Prostate gland (tissue), 2 donors: Measurements from ENCODE around the gene FOLR2. TPM values are rescaled to one million over a fixed set of nuclear protein-coding genes. Genes with fewer than 3 reads are reported as not detected.

Experiments used
- DNase-seq: peaks from one replicate; pipeline ENCODE4 v3.0.0-alpha.2; 2019; ENCODE audit warnings: low spot score
- H3K27ac ChIP-seq, 2 donors: fragments of 200-600 bp; sonication (generic); 2 replicates each; pipeline ENCODE4 v1.5.1; 2017 to 2019
- H3K27me3 ChIP-seq: fragments of 200-600 bp; sonication (generic); replicated peaks from 2 replicates; pipeline ENCODE4 v1.5.1; 2019; ENCODE audit not compliant: insufficient read depth
- H3K36me3 ChIP-seq, 2 donors: fragments of 200-600 bp; sonication (generic); 1 replicate in 1 of 2; 2 replicates in 1 of 2; pipeline versions ENCODE4 v1.5.1 to v1.8.1; 2017 to 2019
- H3K4me1 ChIP-seq: fragments of 200-600 bp; sonication (generic); replicated peaks from 2 replicates; pipeline ENCODE4 v1.5.1; 2019
- H3K4me3 ChIP-seq, 2 donors: fragments of 200-600 bp; sonication (generic); 2 replicates each; pipeline ENCODE4 v1.5.1; 2017 to 2019
- H3K9me3 ChIP-seq: fragments of 200-600 bp; sonication (generic); 2 replicates; pipeline ENCODE4 v1.5.1; 2017
- CTCF ChIP-seq, 4 experiments: fragments of 200-600 bp in 2 of 4; fragments of 450-650 bp in 2 of 4; sonication (generic) in 2 of 4; IDR thresholded peaks; 1 replicate in 3 of 4; 2 replicates in 1 of 4; pipeline ENCODE4 v1.5.1; 2016 to 2019; ENCODE audit warnings: antibody characterized with exemption in 4 of 4, mild to moderate bottlenecking in 2 of 4, moderate library complexity in 2 of 4
- POLR2A ChIP-seq: fragments of 450-650 bp; IDR thresholded peaks from one replicate; pipeline ENCODE4 v1.6.1; 2016; ENCODE audit warnings: antibody characterized with exemption, mild to moderate bottlenecking
- POLR2AphosphoS5 ChIP-seq: sonication (generic); formaldehyde crosslinking; IDR thresholded peaks from one replicate; pipeline ENCODE4 v1.6.1; 2017; ENCODE audit warnings: antibody characterized with exemption
- WGBS: methylation state at CpG from one replicate; pipeline ENCODE4 v1.1.5; 2018; 5-methylcytosine and 5-hydroxymethylcytosine counted together
- intact Hi-C: fragments of 100-400 bp; cut with DNase I; formaldehyde crosslinking; loops from one replicate; pipeline ENCODE4 v1.14.2; 2022
- total RNA-seq, 2 donors: library from RNA; depleted of rRNA; stranded (reverse); fragments of >200 nt; gene quantifications; one replicate each; pipeline ENCODE4 v1.1.0, GENCODE V29; 2016

The FOLR2 gene
- total RNA-seq, 2 donors from 2014 or later: 0.87 to 23.9 TPM

- Histone ChIP-seq H3K4me1 (no peaks in the 10 kb centered on the region), H3K27ac (no peak overlapping the region), H3K36me3 (peaks cover 20 to 58% of the 10 kb centered on the region in 2 donors), H3K4me3 (no peak overlapping the region), H3K27me3 (no peaks in the 10 kb centered on the region), H3K9me3 (no peaks in the 10 kb centered on the region)
- DNase-seq: no peak
- TF ChIP-seq POLR2A (no peak), POLR2AphosphoS5 (no peak), CTCF (IDR thresholded peaks at IDR 0.05) (no peak)
- 87% methylated on average over 13 of the region's 13 CpGs for WGBS
- intact Hi-C loops: loop anchor here (10.0 kb wide), 1 partner anchor 218 kb away; no protein-coding TSS in a partner anchor
Observed at GRCh38 chr11:72233056-72233772, 16.6 kb downstream of the FOLR2 start.

- Histone ChIP-seq H3K4me1 (no peaks in the 10 kb centered on the region), H3K9me3 (no peaks in the 10 kb centered on the region), H3K4me3 (no peak overlapping the region), H3K27ac (no peak overlapping the region), H3K27me3 (no peaks in the 10 kb centered on the region), H3K36me3 (peaks cover 15 to 51% of the 10 kb centered on the region in 2 donors)
- no peak for DNase-seq
- TF ChIP-seq CTCF (IDR thresholded peaks at IDR 0.05) (no peak), POLR2A (no peak), POLR2AphosphoS5 (no peak)
- intact Hi-C loops: loop anchor here (10.0 kb wide), 1 partner anchor 219 kb away; no protein-coding TSS in a partner anchor
- WGBS: 88% methylated on average over 8 of the region's 8 CpGs
Observed at GRCh38 chr11:72233773-72234513, 17.3 kb downstream of the FOLR2 start.

GRCh38 chr11:72234514-72234830, 17.9 kb downstream of the FOLR2 start:
- Histone ChIP-seq H3K27ac (no peak overlapping the region), H3K4me1 (peaks cover 1% of the 10 kb centered on the region), H3K4me3 (no peak overlapping the region), H3K36me3 (peaks cover 14 to 46% of the 10 kb centered on the region in 2 donors), H3K27me3 (no peaks in the 10 kb centered on the region), H3K9me3 (no peaks in the 10 kb centered on the region)
- intact Hi-C loops: loop anchor here (10.0 kb wide), 1 partner anchor 220 kb away; no protein-coding TSS in a partner anchor
- TF ChIP-seq POLR2A (no peak), POLR2AphosphoS5 (no peak)
- WGBS: 73% methylated on average over 3 of the region's 3 CpGs
- no peak for DNase-seq

- H3K27me3 ChIP-seq: no peaks in the 10 kb centered on the region
- 95% methylated on average over 4 of the region's 4 CpGs for WGBS
- no peak for DNase-seq
- no peak for TF ChIP-seq CTCF (IDR thresholded peaks at IDR 0.05)
- no peak for TF ChIP-seq POLR2AphosphoS5
- no peak for TF ChIP-seq POLR2A
- no peak overlapping the region for H3K27ac ChIP-seq
- H3K9me3 ChIP-seq: no peaks in the 10 kb centered on the region
- H3K4me3 ChIP-seq: no peak overlapping the region
- peaks cover 3% of the 10 kb centered on the region for H3K4me1 ChIP-seq
- H3K36me3 ChIP-seq: peaks cover 11 to 41% of the 10 kb centered on the region in 2 donors
- intact Hi-C loops: loop anchor here (10.0 kb wide), 1 partner anchor 220 kb away; no protein-coding TSS in a partner anchor
Observed at GRCh38 chr11:72234920-72235319, 18.3 kb downstream of the FOLR2 start.

GRCh38 chr11:72235351-72236057, 18.9 kb downstream of the FOLR2 start:
- Histone ChIP-seq H3K4me3 (no peak overlapping the region), H3K27me3 (no peaks in the 10 kb centered on the region), H3K36me3 (peaks cover 6 to 37% of the 10 kb centered on the region in 2 donors), H3K27ac (no peak overlapping the region), H3K9me3 (no peaks in the 10 kb centered on the region), H3K4me1 (peaks cover 3% of the 10 kb centered on the region)
- DNase-seq: no peak
- TF ChIP-seq CTCF (IDR thresholded peaks at IDR 0.05) (no peak), POLR2AphosphoS5 (no peak), POLR2A (no peak)
- intact Hi-C loops: loop anchor here (10.0 kb wide), 1 partner anchor 221 kb away; no protein-coding TSS in a partner anchor
- WGBS: 88% methylated on average over 17 of the region's 17 CpGs
